ENCODE data around the gene WASF1. TPM values are rescaled to one million over a fixed set of nuclear protein-coding genes. Genes with fewer than 3 reads are reported as not detected.

The WASF1 gene
- total RNA-seq, 1 donor from 2014 or later, result 0.53 TPM

GRCh38 chr6:110173506-110174132 lies 5.9 kb downstream of the WASF1 start:
- DNase-seq (ENCODE audit: low spot score in 2 of 2), result no peak
- no peaks in the 10 kb centered on the region for H3K9me3 ChIP-seq
- no peak overlapping the region for H3K27ac ChIP-seq
- H3K4me1 ChIP-seq, result peaks cover 0 to 4% of the 10 kb centered on the region in 2 donors
- no peaks in the 10 kb centered on the region for H3K36me3 ChIP-seq
- H3K27me3 ChIP-seq, result no peaks in the 10 kb centered on the region
- no peak for TF ChIP-seq CTCF (IDR thresholded peaks at IDR 0.05)
- intact Hi-C loops (cut with DNase I), result loop anchor here (10.0 kb wide), 1 partner anchor 641 kb away; the partner anchor contains the start of gene CDK19
- no peak overlapping the region for H3K4me3 ChIP-seq

- Histone ChIP-seq H3K4me1 (no peaks in the 10 kb centered on the region), H3K36me3 (no peaks in the 10 kb centered on the region), H3K4me3 (no peak overlapping the region), H3K27me3 (no peaks in the 10 kb centered on the region), H3K27ac (no peak overlapping the region), H3K9me3 (no peaks in the 10 kb centered on the region)
- DNase-seq (ENCODE audit: low spot score in 2 of 2), result no peak
- TF ChIP-seq CTCF (IDR thresholded peaks at IDR 0.05), result no peak
- intact Hi-C loops (cut with DNase I), result loop anchor here (10.0 kb wide), 1 partner anchor 645 kb away; the partner anchor contains the start of gene CDK19
Observed at GRCh38 chr6:110170081-110170480, 9.4 kb downstream of the WASF1 start.

GRCh38 chr6:110158479-110158878 lies 21.0 kb downstream of the WASF1 start:
- intact Hi-C loops (cut with DNase I), result no loop called here
- Histone ChIP-seq H3K27me3 (no peaks in the 10 kb centered on the region), H3K4me3 (no peak overlapping the region), H3K27ac (no peak overlapping the region), H3K9me3 (no peaks in the 10 kb centered on the region), H3K4me1 (no peaks in the 10 kb centered on the region), H3K36me3 (no peaks in the 10 kb centered on the region)
- no peak for TF ChIP-seq CTCF (IDR thresholded peaks at IDR 0.05)
- no peak for DNase-seq (ENCODE audit: low spot score in 2 of 2)

GRCh38 chr6:110147870-110148269 lies 31.6 kb downstream of the WASF1 start:
- Histone ChIP-seq H3K27me3 (no peaks in the 10 kb centered on the region), H3K4me1 (no peaks in the 10 kb centered on the region), H3K9me3 (no peaks in the 10 kb centered on the region), H3K4me3 (no peak overlapping the region), H3K36me3 (no peaks in the 10 kb centered on the region), H3K27ac (no peak overlapping the region)
- intact Hi-C loops (cut with DNase I), result no loop called here
- no peak for DNase-seq (ENCODE audit: low spot score in 2 of 2)
- TF ChIP-seq CTCF (IDR thresholded peaks at IDR 0.05), result no peak

GRCh38 chr6:110140650-110141049 lies 38.8 kb downstream of the WASF1 start:
- Histone ChIP-seq H3K27me3 (no peaks in the 10 kb centered on the region), H3K9me3 (peaks cover 0 to 10% of the 10 kb centered on the region in 2 donors), H3K4me1 (no peaks in the 10 kb centered on the region), H3K27ac (no peak overlapping the region), H3K4me3 (no peak overlapping the region), H3K36me3 (no peaks in the 10 kb centered on the region)
- intact Hi-C loops (cut with DNase I), result no loop called here
- no peak for DNase-seq (ENCODE audit: low spot score in 2 of 2)
- TF ChIP-seq CTCF (IDR thresholded peaks at IDR 0.05), result no peak
